ENCODE results near the gene SPTLC2.

GRCh38 chr14:77467801-77468200 is 148.6 kb downstream of the SPTLC2 start:
- TF ChIP-seq, protein P1, sequence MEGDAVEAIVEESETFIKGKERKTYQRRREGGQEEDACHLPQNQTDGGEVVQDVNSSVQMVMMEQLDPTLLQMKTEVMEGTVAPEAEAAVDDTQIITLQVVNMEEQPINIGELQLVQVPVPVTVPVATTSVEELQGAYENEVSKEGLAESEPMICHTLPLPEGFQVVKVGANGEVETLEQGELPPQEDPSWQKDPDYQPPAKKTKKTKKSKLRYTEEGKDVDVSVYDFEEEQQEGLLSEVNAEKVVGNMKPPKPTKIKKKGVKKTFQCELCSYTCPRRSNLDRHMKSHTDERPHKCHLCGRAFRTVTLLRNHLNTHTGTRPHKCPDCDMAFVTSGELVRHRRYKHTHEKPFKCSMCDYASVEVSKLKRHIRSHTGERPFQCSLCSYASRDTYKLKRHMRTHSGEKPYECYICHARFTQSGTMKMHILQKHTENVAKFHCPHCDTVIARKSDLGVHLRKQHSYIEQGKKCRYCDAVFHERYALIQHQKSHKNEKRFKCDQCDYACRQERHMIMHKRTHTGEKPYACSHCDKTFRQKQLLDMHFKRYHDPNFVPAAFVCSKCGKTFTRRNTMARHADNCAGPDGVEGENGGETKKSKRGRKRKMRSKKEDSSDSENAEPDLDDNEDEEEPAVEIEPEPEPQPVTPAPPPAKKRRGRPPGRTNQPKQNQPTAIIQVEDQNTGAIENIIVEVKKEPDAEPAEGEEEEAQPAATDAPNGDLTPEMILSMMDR (IDR thresholded peaks at IDR 0.05): no peak
- no peak for TF ChIP-seq POLR2A (IDR thresholded peaks at IDR 0.05)
- no peak for TF ChIP-seq POLR2AphosphoS5 (IDR thresholded peaks at IDR 0.05; ENCODE audit: insufficient read depth in 1 of 2, low read depth in 1 of 2)
